Kidney epithelial cell (primary cell): Measurements from ENCODE around the gene GJB1. TPM values are rescaled to one million over a fixed set of nuclear protein-coding genes. Genes with fewer than 3 reads are reported as not detected.

Experiments
- DNase-seq: peaks from one replicate; pipeline ENCODE4 v3.0.0-alpha.2; 2010; ENCODE audit warnings: low read depth
- H3K27me3 ChIP-seq: 2 replicates; pipeline ENCODE4 v1.6.0; 2011; ENCODE audit warnings: low read length; ENCODE audit not compliant: control insufficient read depth, insufficient read depth
- H3K36me3 ChIP-seq: 2 replicates; pipeline ENCODE4 v1.5.1; 2011; ENCODE audit warnings: low read length; ENCODE audit not compliant: control insufficient read depth, insufficient read depth
- H3K4me3 ChIP-seq: 2 replicates; pipeline ENCODE4 v1.5.1; 2011; ENCODE audit warnings: low read depth, mild to moderate bottlenecking, control low read depth, low read length
- total RNA-seq: library from RNA; depleted of rRNA; stranded (reverse); fragments of >200 nt; gene quantifications from 2 replicates; pipeline ENCODE4 v1.2.3, GENCODE V29; 2015
- TF ChIP-seq, protein P1 (sequence below): IDR thresholded peaks from 2 replicates; pipeline ENCODE4 v1.5.1; 2011; ENCODE audit warnings: mild to moderate bottlenecking, moderate library complexity, low read length, control low read depth, inconsistent platforms; ENCODE audit not compliant: insufficient read depth, poor library complexity, severe bottlenecking

GJB1 gene
- total RNA-seq, 1 donor from 2014 or later, result not detected

DNA sequence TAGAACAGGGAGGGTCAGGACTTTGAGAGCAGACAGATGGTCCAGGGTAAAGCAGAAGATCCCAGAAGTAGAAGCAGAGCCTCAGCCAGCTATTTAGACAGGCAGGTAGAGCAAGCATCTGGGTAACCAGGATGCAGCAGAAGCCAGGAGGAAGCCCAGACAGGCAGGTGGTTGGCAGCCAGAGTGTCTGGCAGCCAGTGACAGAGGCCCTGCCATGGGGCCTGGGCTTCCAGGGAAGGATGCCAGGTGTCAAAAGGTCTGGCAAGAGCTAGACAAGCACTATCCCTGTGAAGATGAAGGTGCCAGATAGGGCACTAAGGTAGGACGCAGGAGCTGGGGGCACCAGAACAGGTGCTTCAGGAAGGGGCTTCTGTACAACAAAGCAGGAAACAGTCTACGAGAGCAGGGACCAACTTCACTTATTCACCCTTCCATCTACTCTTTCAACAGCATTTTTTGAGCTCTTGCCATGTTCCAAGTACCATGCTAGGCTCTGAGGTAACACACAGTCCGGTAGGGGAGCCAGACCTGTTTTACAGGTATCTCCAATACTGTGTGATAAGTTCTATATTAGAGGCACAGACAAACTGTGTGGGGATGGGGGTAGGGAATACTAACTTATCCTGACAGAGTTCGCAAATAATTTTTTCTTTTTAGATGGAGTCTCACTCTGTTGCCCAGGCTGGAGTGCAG, 38.1 kb upstream of the GJB1 start:
- no peaks in the 10 kb centered on the region for H3K36me3 ChIP-seq
- TF ChIP-seq, protein P1, sequence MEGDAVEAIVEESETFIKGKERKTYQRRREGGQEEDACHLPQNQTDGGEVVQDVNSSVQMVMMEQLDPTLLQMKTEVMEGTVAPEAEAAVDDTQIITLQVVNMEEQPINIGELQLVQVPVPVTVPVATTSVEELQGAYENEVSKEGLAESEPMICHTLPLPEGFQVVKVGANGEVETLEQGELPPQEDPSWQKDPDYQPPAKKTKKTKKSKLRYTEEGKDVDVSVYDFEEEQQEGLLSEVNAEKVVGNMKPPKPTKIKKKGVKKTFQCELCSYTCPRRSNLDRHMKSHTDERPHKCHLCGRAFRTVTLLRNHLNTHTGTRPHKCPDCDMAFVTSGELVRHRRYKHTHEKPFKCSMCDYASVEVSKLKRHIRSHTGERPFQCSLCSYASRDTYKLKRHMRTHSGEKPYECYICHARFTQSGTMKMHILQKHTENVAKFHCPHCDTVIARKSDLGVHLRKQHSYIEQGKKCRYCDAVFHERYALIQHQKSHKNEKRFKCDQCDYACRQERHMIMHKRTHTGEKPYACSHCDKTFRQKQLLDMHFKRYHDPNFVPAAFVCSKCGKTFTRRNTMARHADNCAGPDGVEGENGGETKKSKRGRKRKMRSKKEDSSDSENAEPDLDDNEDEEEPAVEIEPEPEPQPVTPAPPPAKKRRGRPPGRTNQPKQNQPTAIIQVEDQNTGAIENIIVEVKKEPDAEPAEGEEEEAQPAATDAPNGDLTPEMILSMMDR, result no peak
- DNase-seq, result no peak
- no peak overlapping the region for H3K4me3 ChIP-seq
- no peaks in the 10 kb centered on the region for H3K27me3 ChIP-seq

DNA sequence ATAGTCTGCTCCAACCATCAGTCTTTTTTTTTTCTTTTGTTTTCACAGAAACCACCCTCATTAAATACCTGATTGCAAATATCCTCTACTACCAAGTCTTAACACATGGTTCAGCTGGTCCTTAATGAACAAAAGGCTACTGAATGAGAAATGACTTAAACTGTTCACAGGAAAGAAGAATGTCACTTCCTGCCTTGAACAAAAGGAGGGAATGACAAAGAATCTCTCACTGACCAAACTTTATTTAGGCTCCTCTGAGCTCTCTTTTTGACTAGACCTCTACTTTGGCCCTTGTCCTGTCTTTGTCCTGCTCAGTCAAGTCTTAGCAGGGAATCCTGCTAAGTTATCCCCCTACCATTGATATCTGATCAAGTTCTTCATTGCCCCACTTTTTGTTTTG, 31.8 kb upstream of the GJB1 start:
- H3K36me3 ChIP-seq, result no peaks in the 10 kb centered on the region
- TF ChIP-seq, protein P1, result no peak
- DNase-seq, result no peak
- H3K4me3 ChIP-seq, result no peak overlapping the region
- H3K27me3 ChIP-seq, result no peaks in the 10 kb centered on the region

DNA sequence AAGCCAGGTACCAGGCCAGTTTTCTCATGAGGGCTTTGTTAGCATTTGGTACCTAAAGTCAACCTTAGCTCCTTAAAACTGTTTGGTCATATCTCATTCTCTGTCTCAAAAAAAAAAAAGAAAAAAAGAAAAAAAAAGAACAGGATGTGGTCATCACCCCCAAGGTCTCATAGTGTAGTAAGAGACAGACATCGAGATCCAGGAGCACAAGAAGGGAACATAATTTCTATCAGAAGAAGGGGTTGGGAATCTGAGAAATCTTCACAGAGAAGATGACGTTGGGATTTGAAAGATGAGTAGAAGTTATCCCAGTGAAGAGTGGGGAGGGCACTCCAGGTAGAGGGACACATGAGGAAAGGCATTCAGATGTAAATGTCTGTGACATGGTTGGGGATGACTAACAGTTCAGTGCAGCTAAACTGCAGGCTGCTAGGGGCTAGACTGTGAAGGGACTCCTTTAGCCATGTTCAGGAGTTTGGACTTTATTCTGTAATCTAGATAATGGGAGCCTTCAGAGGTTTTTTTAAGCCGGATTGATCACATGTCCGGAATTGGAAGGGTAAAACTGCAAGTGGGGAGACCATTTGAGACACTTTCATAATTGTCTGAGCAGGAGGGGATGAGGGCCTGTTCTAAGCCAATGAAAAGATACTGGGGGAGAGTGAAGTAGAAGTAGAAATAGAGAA, 26.9 kb upstream of the GJB1 start:
- no peak for DNase-seq
- Histone ChIP-seq H3K36me3 (no peaks in the 10 kb centered on the region), H3K27me3 (no peaks in the 10 kb centered on the region), H3K4me3 (no peak overlapping the region)
- TF ChIP-seq, protein P1, result no peak

DNA sequence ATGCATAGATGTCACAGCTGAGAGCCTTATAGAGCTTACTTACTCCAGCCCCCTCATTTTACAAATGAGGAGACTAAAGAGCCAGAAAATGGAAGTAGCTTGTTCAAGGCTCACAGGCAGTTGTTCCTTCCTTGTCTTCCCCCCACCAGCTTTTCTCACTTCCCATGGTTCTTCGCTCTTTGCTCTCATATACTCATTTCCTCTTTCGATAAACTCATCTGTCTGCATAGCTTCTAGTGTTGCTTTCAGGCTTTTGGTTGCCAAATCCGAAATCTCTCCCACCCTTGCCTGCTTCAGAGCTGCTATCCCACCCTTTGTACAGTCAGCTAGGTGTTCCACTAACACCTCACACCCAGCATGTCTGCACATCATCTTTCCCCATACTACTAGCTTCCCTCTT, 25.0 kb upstream of the GJB1 start:
- Histone ChIP-seq H3K36me3 (no peaks in the 10 kb centered on the region), H3K27me3 (no peaks in the 10 kb centered on the region), H3K4me3 (no peak overlapping the region)
- DNase-seq, result no peak
- TF ChIP-seq, protein P1, result no peak

DNA sequence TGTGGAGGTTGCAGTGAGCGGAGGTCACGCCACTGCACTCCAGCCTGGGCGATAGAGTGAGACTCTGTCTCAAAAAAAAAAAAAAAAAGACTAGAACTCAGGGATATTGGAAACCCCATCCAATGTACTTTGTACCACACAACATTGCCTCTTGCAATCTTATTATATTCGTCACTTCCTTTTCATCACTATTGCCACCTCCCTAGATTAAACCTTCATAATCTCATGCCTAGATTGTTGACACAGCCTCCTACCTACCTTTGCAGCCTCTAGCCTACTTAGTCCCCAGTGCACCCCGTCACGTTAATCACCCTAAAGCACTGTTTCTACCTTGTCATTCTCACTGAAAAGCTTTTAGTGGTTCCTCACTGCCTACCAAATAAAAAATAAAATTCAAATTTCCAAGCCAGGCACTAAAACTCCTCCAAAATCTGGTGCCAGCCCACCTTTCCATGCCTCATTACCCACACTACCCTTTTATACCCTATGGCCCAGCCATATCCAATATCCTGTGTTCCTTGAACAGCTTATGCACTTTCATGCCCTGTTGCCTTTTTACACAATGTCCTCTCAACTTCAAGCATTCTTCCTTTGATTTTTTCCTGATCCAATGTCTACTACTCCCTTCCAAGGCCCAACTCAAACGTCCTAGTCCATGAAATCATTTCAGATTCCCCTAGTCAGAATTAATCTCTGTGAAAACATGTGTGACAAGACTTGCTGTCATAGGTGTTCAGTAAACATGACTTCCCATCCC, 23.6 kb upstream of the GJB1 start:
- Histone ChIP-seq H3K27me3 (no peaks in the 10 kb centered on the region), H3K4me3 (no peak overlapping the region), H3K36me3 (no peaks in the 10 kb centered on the region)
- DNase-seq, result no peak
- TF ChIP-seq, protein P1, result no peak
